Ovary (tissue), 9 donors: ENCODE measurements around the gene VAV3. TPM values are rescaled to one million over a fixed set of nuclear protein-coding genes. Genes with fewer than 3 reads are reported as not detected.

Experiments
- DNase-seq, 5 donors: peaks; one replicate each; pipeline ENCODE4 v3.0.0-alpha.2; 2019 to 2020
- H3K27ac ChIP-seq, 2 donors: fragments of 200-600 bp; one replicate each; pipeline versions ENCODE4 v1.5.1 to v1.8.0; 2019 to 2022
- H3K27me3 ChIP-seq: fragments of 200-600 bp; one replicate; pipeline ENCODE4 v1.8.0; 2022
- H3K36me3 ChIP-seq: fragments of 200-600 bp; sonication (generic); one replicate; pipeline ENCODE4 v1.5.1; 2019
- H3K4me1 ChIP-seq: one replicate; pipeline ENCODE4 v1.8.1; 2013; ENCODE audit warnings: mild to moderate bottlenecking, moderate library complexity; ENCODE audit not compliant: insufficient read depth
- H3K4me3 ChIP-seq: fragments of 200-600 bp; sonication (generic); one replicate; pipeline ENCODE4 v1.5.1; 2017
- H3K9me3 ChIP-seq, 2 donors: fragments of 200-600 bp in 1 of 2; sonication (generic) in 1 of 2; one replicate each; pipeline versions ENCODE4 v1.5.1 to v1.8.1; 2013 to 2019; ENCODE audit warnings: mild to moderate bottlenecking in 1 of 2, moderate library complexity in 1 of 2
- EP300 ChIP-seq: sonication (generic); formaldehyde crosslinking; IDR thresholded peaks from one replicate; pipeline ENCODE4 v1.6.1; 2017; ENCODE audit warnings: antibody characterized with exemption
- POLR2A ChIP-seq: fragments of 450-650 bp; IDR thresholded peaks from one replicate; pipeline ENCODE4 v1.6.1; 2017; ENCODE audit warnings: antibody characterized with exemption, mild to moderate bottlenecking, moderate library complexity
- WGBS, 3 donors: extraction: QIAGEN DNeasy Blood & Tissue Kit in 1 of 3; methylation state at CpG; one replicate each; pipeline versions ENCODE4 v1.1.5 to v1.1.7; 2013 to 2017; 5-methylcytosine and 5-hydroxymethylcytosine counted together
- intact Hi-C, 4 donors: fragments of 100-400 bp; cut with DNase I; formaldehyde crosslinking; loops; one replicate each; pipeline versions ENCODE4 v1.11.0 to v1.15.1; 2022 to 2023
- polyA plus RNA-seq, 2 donors: library from polyadenylated mRNA; stranded (reverse); fragments of 200-250 nt in 1 of 2; fragments of 350-450 nt in 1 of 2; fragmentation: Illumina TruSeq in 1 of 2; extraction: RNeasy Lipid Tissue Mini Kit (QIAGEN cat#74804) in 1 of 2; gene quantifications; one replicate each; pipeline ENCODE4 v1.2.3, GENCODE V29; 2013 to 2014
- total RNA-seq, 7 donors: library from RNA; depleted of rRNA in 2 of 7; stranded (reverse); fragments of >200 nt in 2 of 7; fragmentation: NEBNext Ultra II Directional in 3 of 7; extraction: Animal tissue kit (Norgen Biotek cat#: 25700) in 3 of 7; gene quantifications; one replicate each; pipeline versions ENCODE4 v1.1.0 to v1.2.4, GENCODE V29; 2016 to 2023
- TF ChIP-seq, protein P1 (sequence below), 3 donors: fragments of 450-650 bp in 2 of 3; fragments of 200-600 bp in 1 of 3; IDR thresholded peaks; one replicate each; pipeline versions ENCODE4 v1.5.1 to v1.8.0; 2016 to 2022; ENCODE audit warnings: antibody characterized with exemption in 3 of 3, mild to moderate bottlenecking in 1 of 3
- donor health status: DM: no; HTN: no; CAD: no; lungs with moderate emphysema.
- donor health status: DM: no; HTN: no; CAD: no.
- donor health status: Bipolar disorder and iron deficiency.
- donor health status: DM: yes; HTN: yes; CAD: no.
- donor health status: DM: no; HTN: no; CAD: no.
- donor health status: DM: yes; HTN: yes; CAD: no.

Gene VAV3
- total and polyA plus RNA-seq, 9 donors, result 0.78 to 7.4 (median 1.5) TPM

DNA sequence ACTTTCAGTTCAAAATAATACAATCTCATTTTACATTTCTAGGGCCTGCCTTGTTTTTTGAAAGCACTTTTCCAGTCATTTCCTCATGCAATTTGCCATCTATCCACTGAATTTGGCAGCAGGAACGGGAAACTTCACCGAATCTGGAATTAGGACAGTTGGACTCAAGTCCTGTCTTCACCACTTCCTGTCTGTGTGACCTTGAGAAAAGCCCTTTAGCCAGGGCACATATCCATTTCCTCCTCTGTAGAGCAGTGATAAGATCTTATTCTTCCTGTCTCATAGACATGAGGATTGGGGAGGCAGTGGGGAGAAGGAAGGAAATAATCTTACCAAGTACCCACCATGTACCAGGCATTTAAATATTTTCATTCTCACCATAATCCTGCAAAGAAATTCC, 12.0 kb downstream of the VAV3 start:
- no peak overlapping the region for H3K4me3 ChIP-seq
- no peak overlapping the region for H3K27ac ChIP-seq
- no peak for DNase-seq
- H3K27me3 ChIP-seq, result no peaks in the 10 kb centered on the region
- H3K4me1 ChIP-seq, result no peaks in the 10 kb centered on the region
- WGBS, 3 donors, result 14 to 30% (median 17%) methylated on average over 2 of the region's 2 CpGs
- no peaks in the 10 kb centered on the region for H3K9me3 ChIP-seq
- intact Hi-C loops, result no loop called here
- no peaks in the 10 kb centered on the region for H3K36me3 ChIP-seq
- TF ChIP-seq POLR2A (no peak), EP300 (no peak)
- TF ChIP-seq, protein P1, sequence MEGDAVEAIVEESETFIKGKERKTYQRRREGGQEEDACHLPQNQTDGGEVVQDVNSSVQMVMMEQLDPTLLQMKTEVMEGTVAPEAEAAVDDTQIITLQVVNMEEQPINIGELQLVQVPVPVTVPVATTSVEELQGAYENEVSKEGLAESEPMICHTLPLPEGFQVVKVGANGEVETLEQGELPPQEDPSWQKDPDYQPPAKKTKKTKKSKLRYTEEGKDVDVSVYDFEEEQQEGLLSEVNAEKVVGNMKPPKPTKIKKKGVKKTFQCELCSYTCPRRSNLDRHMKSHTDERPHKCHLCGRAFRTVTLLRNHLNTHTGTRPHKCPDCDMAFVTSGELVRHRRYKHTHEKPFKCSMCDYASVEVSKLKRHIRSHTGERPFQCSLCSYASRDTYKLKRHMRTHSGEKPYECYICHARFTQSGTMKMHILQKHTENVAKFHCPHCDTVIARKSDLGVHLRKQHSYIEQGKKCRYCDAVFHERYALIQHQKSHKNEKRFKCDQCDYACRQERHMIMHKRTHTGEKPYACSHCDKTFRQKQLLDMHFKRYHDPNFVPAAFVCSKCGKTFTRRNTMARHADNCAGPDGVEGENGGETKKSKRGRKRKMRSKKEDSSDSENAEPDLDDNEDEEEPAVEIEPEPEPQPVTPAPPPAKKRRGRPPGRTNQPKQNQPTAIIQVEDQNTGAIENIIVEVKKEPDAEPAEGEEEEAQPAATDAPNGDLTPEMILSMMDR (IDR thresholded peaks at IDR 0.05), result no peak

DNA sequence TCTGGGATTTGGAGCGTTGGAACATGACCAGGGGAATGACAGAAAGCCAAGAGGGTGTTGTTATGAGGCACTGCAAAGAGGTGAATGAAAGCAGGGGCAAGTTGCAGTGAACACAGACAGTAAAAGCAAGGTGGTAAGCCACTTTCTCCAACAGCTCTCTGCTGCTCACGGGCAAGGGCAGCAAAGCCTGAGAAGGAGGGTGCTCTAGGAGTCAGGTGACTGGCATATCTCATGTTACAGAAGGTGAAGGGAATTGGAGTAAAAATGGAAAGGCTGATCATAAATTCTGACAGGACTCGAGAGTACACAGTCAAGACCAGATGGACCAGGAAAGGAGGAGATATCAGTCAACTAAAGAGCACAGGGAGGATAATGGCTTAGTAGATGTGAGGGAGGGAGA, 14.5 kb downstream of the VAV3 start:
- Histone ChIP-seq H3K27ac (no peak overlapping the region), H3K4me1 (no peaks in the 10 kb centered on the region), H3K27me3 (no peaks in the 10 kb centered on the region), H3K4me3 (no peak overlapping the region), H3K9me3 (no peaks in the 10 kb centered on the region), H3K36me3 (no peaks in the 10 kb centered on the region)
- intact Hi-C loops, result no loop called here
- WGBS, 3 donors, result 39 to 63% (median 54%) methylated on average over 3 of the region's 3 CpGs
- TF ChIP-seq, protein P1 (IDR thresholded peaks at IDR 0.05), result no peak
- TF ChIP-seq POLR2A (no peak), EP300 (no peak)
- DNase-seq, result no peak

DNA sequence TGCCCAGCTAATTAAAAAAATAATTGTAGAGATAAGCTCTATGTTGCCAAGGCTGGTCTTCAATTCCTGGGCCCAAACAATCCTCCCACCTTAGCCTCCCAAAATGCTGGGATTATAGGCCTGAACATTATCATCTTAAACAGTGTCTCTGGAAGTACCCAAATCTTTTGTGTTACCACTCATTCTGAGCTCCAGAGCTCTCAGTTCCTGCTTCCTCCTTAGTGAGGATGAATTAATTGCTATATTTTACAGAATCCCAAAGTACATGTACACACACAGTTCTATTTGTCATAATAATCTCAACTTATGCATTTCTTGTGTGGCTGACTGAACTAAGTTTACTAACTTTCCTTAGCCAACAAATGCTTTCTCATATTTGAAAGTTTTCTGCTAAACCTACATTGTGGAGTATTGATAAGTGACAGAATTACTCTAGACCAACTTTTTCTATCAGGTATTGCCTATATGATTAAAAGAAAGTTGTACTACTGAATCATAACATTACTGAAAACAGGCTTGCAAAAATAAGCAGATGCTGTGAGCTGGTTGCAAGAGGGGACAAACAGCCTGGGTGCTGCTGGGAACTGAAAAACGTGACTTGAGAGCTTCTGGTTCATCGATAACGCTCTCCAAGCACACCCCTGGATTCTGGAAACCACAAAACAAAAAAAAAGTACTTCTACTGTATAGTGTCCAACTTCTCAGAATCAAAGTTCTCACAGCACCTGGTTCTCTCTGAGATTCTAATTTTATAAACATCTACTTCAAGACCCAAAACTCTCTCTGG, 15.3 kb downstream of the VAV3 start:
- intact Hi-C loops, result no loop called here
- 46 to 55% (median 47%) methylated on average over 3 of the region's 3 CpGs for WGBS, 3 donors
- TF ChIP-seq POLR2A, result no peak
- no peak for TF ChIP-seq EP300
- TF ChIP-seq, protein P1 (IDR thresholded peaks at IDR 0.05), result no peak
- Histone ChIP-seq H3K27me3 (no peaks in the 10 kb centered on the region), H3K4me1 (no peaks in the 10 kb centered on the region), H3K4me3 (no peak overlapping the region), H3K36me3 (no peaks in the 10 kb centered on the region), H3K27ac (no peak overlapping the region), H3K9me3 (no peaks in the 10 kb centered on the region)
- no peak for DNase-seq

DNA sequence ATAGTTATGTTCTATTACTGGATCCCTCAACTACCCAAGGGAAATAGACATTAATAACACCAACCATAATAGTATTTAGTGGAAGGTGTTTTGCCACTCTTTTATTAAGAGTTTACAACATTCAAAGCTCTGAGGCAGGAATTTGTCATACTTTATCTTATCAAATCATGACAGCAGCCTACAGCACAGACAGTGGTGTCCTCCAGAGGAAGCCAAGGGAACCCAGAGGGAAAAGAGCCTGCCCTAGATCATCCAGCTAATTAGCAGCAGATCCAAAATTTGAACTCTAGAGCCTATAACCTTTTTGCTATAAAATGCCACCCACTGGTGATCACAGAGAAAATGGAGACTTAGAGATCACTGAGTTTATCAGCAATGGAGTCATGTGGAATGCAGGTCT, 18.2 kb downstream of the VAV3 start:
- intact Hi-C loops, result no loop called here
- TF ChIP-seq, protein P1 (IDR thresholded peaks at IDR 0.05), result no peak
- no peak for TF ChIP-seq POLR2A
- no peak for TF ChIP-seq EP300

More for the DNA sequence above, 18.2 kb downstream of the VAV3 start:
- Histone ChIP-seq H3K9me3 (no peaks in the 10 kb centered on the region), H3K27ac (no peak overlapping the region), H3K4me3 (no peak overlapping the region), H3K4me1 (no peaks in the 10 kb centered on the region), H3K36me3 (no peaks in the 10 kb centered on the region), H3K27me3 (no peaks in the 10 kb centered on the region)
- DNase-seq, result no peak
